Esophagus squamous epithelium (tissue), 4 donors: ENCODE data around the gene TIAL1.

ENCODE experiments used
- CTCF ChIP-seq, 6 experiments: fragments of 450-650 bp in 4 of 6; fragments of 200-600 bp in 2 of 6; sonication (generic) in 2 of 6; IDR thresholded peaks; one replicate each; pipeline ENCODE4 v1.5.1; 2016 to 2019; ENCODE audit warnings: antibody characterized with exemption in 6 of 6, mild to moderate bottlenecking in 4 of 6, moderate library complexity in 4 of 6
- POLR2A ChIP-seq, 4 donors: fragments of 450-650 bp; IDR thresholded peaks; one replicate each; pipeline ENCODE4 v1.6.1; 2017; ENCODE audit warnings: antibody characterized with exemption in 4 of 4, mild to moderate bottlenecking in 4 of 4, moderate library complexity in 3 of 4

GRCh38 chr10:119633538-119634218 is 36.9 kb upstream of the TIAL1 start:
- TF ChIP-seq CTCF (IDR thresholded peaks at IDR 0.05) (no peak), POLR2A (IDR thresholded peaks at IDR 0.05) (no peak)
